Stimulated activated CD8-positive, alpha-beta memory T cell treated with anti-CD3 and anti-CD28 coated beads, Interleukin-7, amount 100 ng/mL, for 1 hour (primary cell): ENCODE measurements around the gene TMEM270.

Source experiments
- DNase-seq, 2 donors: peaks; one replicate each; pipeline ENCODE4 v3.0.0-alpha.2; 2020; ENCODE audit warnings: low read depth in 2 of 2

Gene TMEM270

GRCh38 chr7:73885975-73886798 is 25.2 kb downstream of the TMEM270 start:
- DNase-seq: no peak

GRCh38 chr7:73887762-73888161 is 26.8 kb downstream of the TMEM270 start:
- no peak for DNase-seq

GRCh38 chr7:73888959-73889358 is 28.0 kb downstream of the TMEM270 start:
- DNase-seq: no peak

GRCh38 chr7:73890555-73891147 is 29.7 kb downstream of the TMEM270 start:
- no peak for DNase-seq

- DNase-seq: no peak
Measured at GRCh38 chr7:73891178-73891885, 30.4 kb downstream of the TMEM270 start.

- no peak for DNase-seq
Measured at GRCh38 chr7:73892003-73892999, 31.3 kb downstream of the TMEM270 start.

GRCh38 chr7:73893342-73894101 is 32.6 kb downstream of the TMEM270 start:
- DNase-seq: no peak

GRCh38 chr7:73894166-73894565 is 33.2 kb downstream of the TMEM270 start:
- DNase-seq: no peak

- DNase-seq: no peak
Measured at GRCh38 chr7:73894733-73895551, 34.0 kb downstream of the TMEM270 start.

- DNase-seq: no peak
Measured at GRCh38 chr7:73895626-73896025, 34.7 kb downstream of the TMEM270 start.

GRCh38 chr7:73896454-73896853 is 35.5 kb downstream of the TMEM270 start:
- DNase-seq: no peak

GRCh38 chr7:73899731-73900142 is 38.8 kb downstream of the TMEM270 start:
- no peak for DNase-seq

- DNase-seq: no peak
Measured at GRCh38 chr7:73900286-73900685, 39.3 kb downstream of the TMEM270 start.

GRCh38 chr7:73901231-73901822 is 40.4 kb downstream of the TMEM270 start:
- DNase-seq: no peak

- DNase-seq: no peak
Measured at GRCh38 chr7:73901823-73902597, 41.1 kb downstream of the TMEM270 start.

GRCh38 chr7:73903321-73904218 is 42.6 kb downstream of the TMEM270 start:
- no peak for DNase-seq
